GM19238 (cell line): ENCODE measurements around the gene TRPM3.

Experiments used
- DNase-seq: peaks from one replicate; pipeline ENCODE4 v3.0.0; 2011; ENCODE audit warnings: low spot score; ENCODE audit not compliant: insufficient read length

TRPM3 gene

DNA sequence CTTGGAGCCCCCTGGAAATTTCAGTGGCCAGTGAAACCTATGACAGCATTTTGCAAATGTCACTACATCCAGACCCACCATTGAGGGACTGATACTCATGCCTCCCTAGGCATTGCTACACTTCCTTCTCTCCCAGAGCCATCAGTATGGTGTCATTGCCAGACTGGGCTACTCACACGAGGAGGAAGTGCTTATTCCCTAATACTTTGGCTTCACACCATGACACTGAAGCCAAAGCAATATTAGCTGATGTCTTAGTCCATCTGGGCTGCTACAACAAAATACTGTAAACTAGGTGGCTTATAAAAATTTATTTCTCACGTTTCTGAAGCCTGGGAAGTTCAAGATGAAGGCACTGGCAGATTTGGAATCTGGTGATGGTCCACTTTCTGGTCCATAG is 22.6 kb downstream of the TRPM3 start:
- DNase-seq, result no peak

DNA sequence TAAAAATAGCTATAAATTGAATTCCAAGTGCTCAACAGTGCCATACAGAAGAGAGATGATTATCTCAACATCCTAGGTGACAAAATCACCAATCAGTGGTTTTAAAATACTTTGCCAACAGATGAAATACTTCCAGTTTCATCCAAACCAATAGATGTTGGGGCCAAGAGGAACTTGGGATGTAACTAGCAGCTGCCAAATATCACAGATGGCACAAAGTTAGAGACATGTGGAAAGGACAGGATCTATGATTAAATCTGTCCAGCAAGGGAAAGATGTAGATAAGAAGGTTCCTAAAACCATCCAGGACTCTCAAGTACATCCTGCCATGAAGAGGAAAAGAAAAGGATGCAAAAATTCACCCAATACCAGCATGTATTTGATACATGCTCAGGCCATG is 23.8 kb downstream of the TRPM3 start:
- DNase-seq, result no peak

DNA sequence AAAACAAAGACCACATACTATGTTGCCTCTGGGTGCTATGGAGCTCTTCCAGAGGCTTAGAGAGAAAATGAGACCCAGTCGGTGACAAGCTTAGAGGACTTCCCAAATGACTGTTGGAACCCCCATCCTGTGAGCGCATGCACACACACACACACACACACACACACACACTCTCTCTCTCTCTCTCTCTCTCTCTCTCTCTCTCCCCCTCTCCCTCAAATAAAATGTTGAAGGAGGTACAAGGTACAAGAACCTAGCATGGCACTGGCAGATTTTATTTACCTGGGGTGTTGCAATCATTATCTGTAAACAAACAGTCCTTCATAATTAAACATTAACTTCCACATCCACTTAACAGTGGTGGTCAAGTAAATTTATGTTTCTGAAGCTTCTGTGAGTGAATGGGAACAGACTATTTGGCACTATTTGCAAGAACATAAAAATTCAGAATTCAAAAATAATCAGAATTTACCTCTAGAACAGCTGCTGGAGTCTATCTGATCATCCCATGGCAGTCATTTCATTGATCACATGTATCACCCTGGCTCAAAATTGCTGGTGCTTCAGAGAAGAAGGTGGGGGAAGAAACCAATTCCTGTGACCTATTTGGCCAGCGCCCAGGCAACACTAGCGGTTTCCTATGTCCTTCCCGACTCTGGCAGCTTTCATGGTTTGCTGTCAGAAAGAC is 24.9 kb downstream of the TRPM3 start:
- no peak for DNase-seq

DNA sequence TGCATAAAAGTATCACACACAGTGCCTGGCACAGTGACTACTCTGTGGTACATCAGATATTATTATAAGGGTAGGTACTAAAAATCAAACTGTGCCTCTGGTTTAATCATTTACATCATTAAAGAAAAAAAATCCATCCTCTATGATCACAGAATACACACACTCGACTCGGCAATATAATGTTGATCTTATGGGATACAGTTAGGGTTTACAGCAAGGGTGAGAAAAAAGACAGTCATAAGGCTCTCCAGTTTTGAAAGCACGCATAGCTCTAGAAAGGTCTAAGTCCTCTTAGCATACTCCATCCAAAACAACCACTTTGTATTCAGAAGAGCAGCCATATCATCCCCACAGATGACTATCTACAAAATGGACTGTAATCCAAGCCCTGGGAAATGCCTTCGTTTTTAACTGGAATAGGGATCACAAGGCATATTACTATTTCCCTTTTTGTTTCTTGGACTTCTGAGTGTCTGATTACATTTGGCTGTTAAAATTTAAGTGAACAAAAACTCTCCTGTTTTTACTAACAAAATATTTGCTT is 26.6 kb downstream of the TRPM3 start:
- no peak for DNase-seq

DNA sequence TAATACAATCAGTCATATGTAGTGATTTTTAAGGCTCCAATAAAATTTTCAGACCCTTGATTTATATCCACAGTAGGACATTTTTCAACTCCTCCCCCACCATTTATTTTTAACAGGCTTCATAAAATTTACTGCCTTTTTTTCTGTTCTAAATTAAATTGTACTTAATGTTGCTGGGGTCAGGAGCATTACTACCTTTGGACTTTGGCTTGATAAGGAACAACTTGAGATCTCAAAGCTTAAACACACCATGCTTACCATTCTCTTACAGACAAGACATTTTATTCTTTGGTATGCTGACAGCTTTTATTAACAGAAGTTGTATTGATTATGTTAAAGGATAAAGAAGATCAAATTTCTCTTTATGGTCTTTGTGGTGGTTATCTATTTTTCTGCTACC is 30.5 kb downstream of the TRPM3 start:
- DNase-seq, result no peak

DNA sequence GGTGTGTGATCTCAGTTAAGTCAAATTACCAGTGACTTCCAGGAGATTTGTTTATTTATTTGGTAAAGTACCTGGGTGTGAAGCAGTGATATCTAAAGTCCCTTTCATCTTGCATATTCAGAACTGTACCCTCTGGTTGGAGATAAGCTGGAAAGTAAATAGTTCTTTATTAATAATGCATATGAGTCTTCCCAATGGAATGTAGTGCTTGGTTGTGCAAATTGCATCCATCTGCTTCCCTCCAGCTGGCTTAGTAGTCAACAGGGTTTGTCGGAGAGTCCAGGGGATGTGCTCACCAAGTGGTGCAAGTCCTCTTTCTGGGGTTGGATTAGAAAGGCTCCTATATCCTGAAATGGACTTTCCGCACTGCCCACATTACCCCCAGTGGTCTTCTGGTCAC is 42.0 kb downstream of the TRPM3 start:
- DNase-seq, result no peak

DNA sequence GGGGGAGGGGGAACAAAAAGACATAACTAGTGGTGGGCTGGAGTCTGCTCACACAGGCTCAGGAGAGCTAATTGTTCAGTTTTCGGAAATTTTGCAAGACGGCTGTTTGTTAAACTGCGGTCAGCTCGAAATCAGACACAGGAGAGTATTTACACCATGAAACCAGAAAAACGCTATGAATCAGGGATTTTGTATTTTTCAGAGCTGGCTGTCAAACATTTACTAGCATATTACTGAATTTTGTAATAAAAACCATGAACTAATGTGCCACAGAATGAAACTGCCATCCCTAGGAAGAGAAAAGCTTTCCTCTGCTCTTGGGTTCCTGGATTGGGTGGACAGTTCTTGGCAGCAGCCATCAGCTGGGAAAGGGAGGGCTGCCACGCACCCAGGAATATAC is 45.3 kb downstream of the TRPM3 start:
- DNase-seq, result no peak

DNA sequence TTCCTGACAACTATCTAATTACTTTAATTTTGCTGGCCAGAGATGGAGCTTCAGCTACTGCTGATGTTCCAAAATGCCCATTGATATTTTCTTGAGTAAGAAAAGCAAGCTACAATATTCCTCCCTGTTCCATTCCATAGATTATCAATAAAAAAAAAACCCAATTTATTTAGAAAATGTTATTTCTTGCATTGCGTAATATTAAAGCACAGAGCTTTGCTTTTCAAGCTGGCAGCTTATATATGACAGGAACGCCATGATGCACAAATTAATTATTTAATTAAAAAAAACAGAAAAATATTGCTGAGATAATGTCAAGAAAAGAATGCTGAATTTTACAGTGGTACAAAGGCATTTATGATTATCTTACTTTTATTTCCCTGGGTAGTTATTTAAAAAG is 47.9 kb downstream of the TRPM3 start:
- DNase-seq, result no peak

DNA sequence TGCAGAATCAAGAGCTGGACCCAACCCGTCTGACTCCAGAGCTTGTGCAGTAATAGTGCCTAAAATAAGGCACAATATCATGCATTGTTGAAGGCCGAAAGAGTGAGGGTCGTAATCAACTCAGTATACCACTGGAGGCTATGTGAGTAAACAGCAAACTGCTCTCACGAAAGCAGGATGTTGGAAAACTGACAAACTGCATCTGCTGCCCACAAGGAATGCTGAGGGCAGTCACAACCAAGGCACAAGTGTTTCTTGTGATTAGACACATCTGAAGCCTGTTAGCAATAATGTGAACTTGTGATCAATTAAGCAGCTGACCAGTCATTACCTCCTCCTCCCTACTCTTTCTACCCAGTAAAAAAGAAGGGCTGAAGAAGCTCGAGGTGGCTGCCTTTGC is 48.8 kb downstream of the TRPM3 start:
- DNase-seq, result no peak

DNA sequence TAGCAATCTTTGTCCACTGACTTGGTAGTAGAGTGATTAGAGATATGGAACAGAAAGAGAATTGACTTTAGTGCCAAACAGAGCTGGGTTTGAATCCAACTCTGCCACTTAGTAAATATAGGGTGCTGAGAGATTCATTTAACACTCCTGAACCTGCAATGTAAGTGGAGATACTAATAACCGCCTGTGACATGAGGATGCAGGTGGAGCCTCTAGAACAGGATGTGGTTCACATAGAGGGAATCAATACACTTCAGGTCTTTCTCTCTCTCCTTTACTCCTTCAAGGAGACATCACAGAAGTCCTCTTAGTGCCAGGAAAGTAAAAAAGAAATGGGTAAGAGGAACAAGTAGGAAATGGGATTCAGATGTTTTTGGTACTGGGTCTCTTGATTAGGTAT is 49.8 kb downstream of the TRPM3 start:
- no peak for DNase-seq

DNA sequence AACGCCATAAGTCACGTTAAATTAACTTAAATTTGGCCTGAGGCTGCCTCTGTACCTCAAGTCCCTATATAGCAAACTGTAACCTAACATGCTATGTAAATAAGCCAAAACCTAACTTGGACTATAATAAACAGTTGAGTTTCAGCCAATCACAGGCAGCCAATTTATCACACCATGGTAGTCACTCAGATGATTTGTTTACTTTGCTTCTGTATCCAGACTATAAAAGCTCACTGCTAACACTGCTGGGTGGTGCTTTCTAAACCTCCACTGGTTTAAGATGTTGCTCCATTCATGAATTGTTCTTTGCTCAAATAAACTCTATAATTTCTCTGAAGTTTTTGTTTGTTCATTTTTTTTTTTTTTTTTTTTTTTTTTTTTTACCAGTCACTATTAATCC is 62.8 kb downstream of the TRPM3 start:
- DNase-seq, result no peak

DNA sequence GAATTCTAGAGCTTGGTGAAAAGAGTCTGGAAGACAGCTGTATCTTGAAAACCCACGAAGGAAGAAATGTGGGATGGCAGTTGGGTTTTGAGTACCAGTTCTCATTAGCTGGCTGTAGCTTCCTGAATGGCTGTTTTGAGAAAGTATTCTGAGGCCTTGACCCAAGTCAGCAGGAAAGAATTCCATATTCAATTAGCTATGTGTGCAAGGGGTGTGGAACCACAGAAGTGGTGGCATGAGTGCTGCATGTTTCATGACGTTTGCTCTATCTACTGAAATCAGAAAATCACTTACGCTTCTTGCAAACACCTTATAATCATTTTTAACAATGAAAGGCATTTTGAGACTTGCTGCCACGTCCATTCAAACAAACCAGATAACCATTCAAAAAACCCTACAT is 69.1 kb downstream of the TRPM3 start:
- no peak for DNase-seq

DNA sequence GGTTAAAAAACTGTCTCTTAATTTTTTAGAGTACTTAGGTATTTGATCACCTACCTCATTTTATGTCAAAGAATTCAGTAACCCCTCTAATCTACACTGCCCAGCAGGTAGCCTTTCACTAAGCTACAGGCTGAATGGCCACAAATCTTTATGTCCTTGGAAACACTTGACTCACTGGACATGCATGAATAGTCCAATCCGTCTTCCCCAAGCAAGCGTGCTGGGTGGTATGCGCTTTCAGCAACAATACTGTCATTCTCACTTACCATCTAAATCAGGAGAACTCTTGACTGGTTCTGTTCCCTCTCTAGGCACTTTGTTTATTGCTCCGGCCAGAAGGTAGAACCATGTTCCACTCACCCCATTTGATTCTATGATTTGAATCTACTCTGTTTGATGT is 73.1 kb downstream of the TRPM3 start:
- DNase-seq, result no peak

DNA sequence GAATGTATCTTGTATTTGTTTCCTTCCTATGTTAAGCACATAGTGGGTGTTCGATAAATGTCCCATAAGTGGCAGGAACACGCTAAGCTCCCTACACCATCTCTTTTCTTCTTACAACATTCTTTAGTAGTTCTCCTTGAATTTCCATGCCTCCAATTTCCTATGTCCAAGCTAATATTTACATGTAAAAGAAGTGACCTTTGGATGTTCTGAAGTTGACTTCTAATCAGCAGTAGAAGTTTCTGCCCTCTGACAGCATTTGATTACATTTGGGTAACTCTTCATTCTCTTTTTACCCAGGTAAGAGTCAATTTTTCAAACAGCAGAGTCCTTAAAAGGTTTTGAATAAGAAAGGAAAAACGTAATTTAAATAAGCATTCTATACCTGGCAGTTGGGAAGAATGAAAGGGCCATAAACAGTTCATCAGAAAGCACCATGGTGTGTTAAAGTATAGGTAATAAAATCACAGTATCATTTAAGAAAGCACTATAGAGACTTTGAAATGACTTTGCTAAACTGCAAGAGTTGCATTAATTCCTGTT is 78.9 kb downstream of the TRPM3 start:
- no peak for DNase-seq

DNA sequence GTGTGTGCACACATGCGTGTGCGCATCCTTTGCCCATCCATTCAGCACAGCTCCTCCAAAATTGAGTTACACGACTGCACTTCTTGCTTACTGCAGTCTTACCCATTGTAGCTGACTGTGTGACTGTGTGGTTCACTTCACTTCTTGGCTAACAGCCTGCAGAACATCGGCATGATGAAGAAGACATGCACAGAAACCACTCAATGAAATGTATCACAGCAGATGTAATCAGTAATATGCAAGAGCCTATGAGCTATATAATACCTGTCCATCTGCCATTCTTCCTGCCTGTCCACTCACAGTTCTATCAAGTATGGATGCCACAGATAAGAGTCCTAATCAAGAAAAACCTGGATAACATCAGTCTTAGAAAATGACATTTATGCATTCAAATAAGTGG is 83.9 kb downstream of the TRPM3 start:
- no peak for DNase-seq

DNA sequence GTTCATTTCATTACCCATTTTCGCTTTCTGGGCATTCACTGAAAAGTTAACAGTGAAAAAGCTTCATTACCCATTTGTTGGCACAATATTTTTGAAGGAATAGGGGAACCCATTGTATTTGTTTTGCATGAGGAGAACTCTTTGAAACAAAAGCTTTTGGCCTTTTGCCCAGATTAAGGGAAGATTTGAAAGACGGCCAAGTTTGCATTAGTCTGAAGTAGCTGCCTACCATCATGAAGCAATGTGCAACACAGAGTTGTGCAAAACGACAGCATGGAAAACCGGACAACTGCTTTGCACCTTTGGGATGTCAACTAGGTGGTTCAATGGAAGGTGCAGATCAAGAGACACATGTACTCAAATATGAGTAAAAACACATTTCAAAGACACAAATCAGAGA is 84.9 kb downstream of the TRPM3 start:
- DNase-seq, result no peak

DNA sequence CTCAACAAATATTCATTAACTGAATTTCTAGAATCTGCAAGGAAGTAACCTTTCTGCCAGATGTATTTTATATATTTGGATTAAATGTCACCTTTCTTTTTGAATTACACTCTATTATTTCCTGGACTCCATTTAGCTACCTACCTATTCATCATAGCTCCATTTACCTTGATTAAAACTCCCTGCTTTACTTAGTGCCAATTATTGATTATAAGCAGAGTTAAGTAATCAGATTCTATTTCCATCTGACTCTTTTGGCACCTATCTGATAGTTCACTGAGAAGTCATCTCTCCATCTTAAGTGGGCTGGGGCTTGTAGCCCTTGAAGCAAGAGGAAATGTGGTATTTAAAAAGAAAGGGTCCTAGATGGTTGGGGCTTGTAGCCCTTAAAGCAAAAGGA is 88.6 kb downstream of the TRPM3 start:
- no peak for DNase-seq

DNA sequence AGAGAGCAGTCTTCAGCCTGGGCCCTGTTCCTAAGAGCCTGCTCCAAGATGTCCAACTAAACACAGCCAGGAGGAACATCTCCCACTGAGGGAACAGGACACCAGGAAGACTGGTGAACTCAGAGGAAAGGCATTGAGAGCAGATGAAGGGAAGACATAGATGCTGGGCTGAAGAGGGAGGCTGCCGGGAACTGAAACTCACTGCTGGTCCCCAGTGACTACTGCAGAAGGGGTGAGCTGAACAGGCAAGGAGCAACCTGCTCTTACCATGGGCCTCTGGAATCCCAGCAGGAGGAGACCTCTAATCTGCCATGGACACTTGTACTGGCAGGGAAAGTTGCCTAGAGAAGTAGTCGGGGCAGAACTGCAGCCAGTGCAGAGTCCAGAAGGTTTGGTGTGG is 95.7 kb downstream of the TRPM3 start:
- DNase-seq, result no peak

DNA sequence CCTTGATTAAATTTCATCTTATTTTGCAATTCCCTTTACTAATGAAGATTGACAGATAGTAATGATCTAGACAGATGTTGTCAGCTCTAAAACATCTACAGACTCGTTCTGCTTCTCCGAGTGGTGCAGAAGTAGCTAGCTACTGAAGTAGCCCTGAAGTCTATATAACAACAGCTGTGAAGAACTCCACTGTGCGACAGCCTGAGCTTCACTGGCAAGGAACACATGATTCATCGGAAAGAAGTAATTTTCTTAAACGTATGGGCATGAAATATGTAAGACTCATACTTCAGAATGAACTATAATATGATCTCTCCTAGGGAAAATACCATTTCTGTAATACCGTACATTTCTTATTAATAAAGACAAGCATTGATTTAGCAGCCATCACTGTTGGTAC is 96.2 kb downstream of the TRPM3 start:
- no peak for DNase-seq

DNA sequence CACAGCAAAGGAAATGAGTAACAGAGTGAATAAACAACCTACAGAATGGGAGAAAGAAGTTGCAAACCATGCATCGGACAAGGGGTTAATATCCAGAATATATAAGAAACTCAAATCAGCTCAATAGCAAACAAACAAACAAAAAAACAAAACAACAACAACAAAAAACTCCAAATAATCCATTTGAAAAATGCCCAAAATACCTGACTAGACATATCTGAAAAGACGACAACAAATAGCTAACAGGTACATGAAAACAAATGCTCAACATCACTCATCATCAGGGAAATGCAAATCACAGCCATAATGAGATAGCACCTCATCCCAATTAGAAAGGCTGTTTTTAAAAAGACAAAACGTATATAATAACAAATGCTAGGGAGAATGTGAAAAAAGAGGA is 111.2 kb downstream of the TRPM3 start:
- no peak for DNase-seq

DNA sequence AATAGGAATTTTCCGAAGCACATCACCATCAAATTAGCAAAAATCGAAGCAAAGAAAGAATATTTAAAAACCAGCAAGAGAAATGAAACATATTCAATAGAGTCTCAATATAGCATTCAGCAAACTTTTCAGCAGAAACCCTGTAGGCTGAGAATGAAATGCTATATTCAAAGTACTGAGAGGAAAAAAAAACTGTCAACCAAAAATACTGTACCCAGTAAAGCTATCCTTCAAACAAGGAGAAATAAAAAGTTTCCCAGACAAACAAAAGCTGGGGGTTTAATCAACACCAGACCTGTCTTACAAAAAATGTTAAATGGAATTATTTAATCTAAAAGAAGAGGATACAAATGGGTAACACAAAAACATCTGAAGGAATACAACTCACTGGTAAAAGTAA is 116.0 kb downstream of the TRPM3 start:
- DNase-seq, result no peak

DNA sequence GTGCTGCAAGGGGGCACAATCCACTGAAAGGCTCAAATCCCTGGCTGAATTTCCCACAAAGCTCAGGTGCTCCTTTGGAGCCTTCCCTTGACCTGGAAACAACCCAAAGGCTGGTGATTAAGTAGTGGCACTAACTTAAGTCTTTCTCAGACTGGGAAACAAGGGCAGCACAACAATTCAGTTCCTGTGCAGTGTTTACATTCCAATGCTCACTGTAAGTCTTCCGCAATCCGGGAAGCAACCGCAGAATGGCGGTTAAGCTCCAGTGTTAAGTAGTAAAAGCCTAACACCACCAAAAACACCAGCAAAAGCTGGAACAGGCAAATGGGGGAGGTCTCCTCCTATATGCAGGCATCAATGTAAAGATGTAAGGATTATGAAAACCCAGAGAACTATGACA is 117.2 kb downstream of the TRPM3 start:
- DNase-seq, result no peak

DNA sequence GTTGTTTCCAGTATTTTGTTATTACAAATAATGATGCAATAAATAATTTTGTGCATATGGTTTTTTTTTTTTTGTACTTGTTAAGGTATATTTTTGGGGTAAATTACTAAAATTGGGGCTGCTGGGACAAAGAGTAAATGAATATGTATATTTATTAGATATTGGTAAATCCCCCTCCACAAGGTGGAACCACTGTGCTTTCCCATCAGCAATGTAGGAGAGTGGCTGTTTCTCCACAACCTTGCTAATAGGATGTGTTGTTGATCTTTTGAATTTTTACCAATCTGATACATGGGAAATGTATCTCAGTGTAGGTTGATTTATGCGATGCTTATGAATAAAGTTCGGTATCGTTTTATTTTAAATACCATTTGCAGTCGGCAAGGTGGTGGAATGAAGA is 118.1 kb downstream of the TRPM3 start:
- DNase-seq, result no peak
